Measurements from ENCODE around the gene AFM. TPM values are rescaled to one million over a fixed set of nuclear protein-coding genes. Genes with fewer than 3 reads are reported as not detected.

Gene AFM
- not detected for total RNA-seq

- Mint-ChIP-seq H3K4me3 (no peak within 1 kb of the TSS), H3K27ac (no peak within 1 kb of the TSS)
These were observed at the start of gene AFM for GRCh38 chr4:73481358-73481757. AFM (plus strand) TSS chr4:73481745; CDS start chr4:73481776, 31 bp downstream.

GRCh38 chr4:73431813-73432168, 49.8 kb upstream of the AFM start:
- no peak overlapping the region for H3K27ac Mint-ChIP-seq
- no peak for ATAC-seq (replicated peaks)
- H3K36me3 Mint-ChIP-seq (ENCODE audit: low read depth): no peaks in the 10 kb centered on the region
- H3K4me3 Mint-ChIP-seq: no peak overlapping the region
- H3K27me3 Mint-ChIP-seq: peaks cover 10% of the 10 kb centered on the region
- H3K4me1 Mint-ChIP-seq: no peaks in the 10 kb centered on the region
- H3K9me3 Mint-ChIP-seq: no peaks in the 10 kb centered on the region

More at GRCh38 chr4:73481358-73481757, at the start of gene AFM:
- ATAC-seq (replicated peaks): no peak
- Mint-ChIP-seq H3K4me1 (no peaks in the 10 kb centered on the region), H3K27me3 (peaks cover 8% of the 10 kb centered on the region), H3K9me3 (no peaks in the 10 kb centered on the region), H3K36me3 (ENCODE audit: low read depth) (no peaks in the 10 kb centered on the region)

- no peak for ATAC-seq (replicated peaks)
- peaks cover 12% of the 10 kb centered on the region for H3K27me3 Mint-ChIP-seq
- H3K36me3 Mint-ChIP-seq (ENCODE audit: low read depth): no peaks in the 10 kb centered on the region
- no peaks in the 10 kb centered on the region for H3K9me3 Mint-ChIP-seq
- H3K27ac Mint-ChIP-seq: no peak overlapping the region
- no peak overlapping the region for H3K4me3 Mint-ChIP-seq
- H3K4me1 Mint-ChIP-seq: no peaks in the 10 kb centered on the region
These were observed 49.2 kb upstream of the AFM start for GRCh38 chr4:73432169-73433000.

- Mint-ChIP-seq H3K27ac (no peak overlapping the region), H3K9me3 (no peaks in the 10 kb centered on the region), H3K4me1 (no peaks in the 10 kb centered on the region), H3K4me3 (no peak overlapping the region), H3K36me3 (ENCODE audit: low read depth) (no peaks in the 10 kb centered on the region), H3K27me3 (peaks cover 15% of the 10 kb centered on the region)
- ATAC-seq (replicated peaks): no peak
These were observed 48.4 kb upstream of the AFM start for GRCh38 chr4:73433140-73433539.

- no peak for ATAC-seq (replicated peaks)
- H3K4me1 Mint-ChIP-seq: no peaks in the 10 kb centered on the region
- H3K27me3 Mint-ChIP-seq: peaks cover 16% of the 10 kb centered on the region
- H3K27ac Mint-ChIP-seq: no peak overlapping the region
- H3K4me3 Mint-ChIP-seq: no peak overlapping the region
- no peaks in the 10 kb centered on the region for H3K36me3 Mint-ChIP-seq (ENCODE audit: low read depth)
- no peaks in the 10 kb centered on the region for H3K9me3 Mint-ChIP-seq
These were observed 47.2 kb upstream of the AFM start for GRCh38 chr4:73434311-73434710.

GRCh38 chr4:73435984-73436383, 45.6 kb upstream of the AFM start, which contains the start of gene AFP:
AFP (plus strand) TSS chr4:73436221; CDS start chr4:73436263, 42 bp downstream.
- Mint-ChIP-seq H3K27ac (no peak within 1 kb of the TSS), H3K9me3 (no peaks in the 10 kb centered on the region), H3K36me3 (ENCODE audit: low read depth) (no peaks in the 10 kb centered on the region), H3K27me3 (peaks cover 19% of the 10 kb centered on the region), H3K4me3 (no peak within 1 kb of the TSS), H3K4me1 (no peaks in the 10 kb centered on the region)
- no peak for ATAC-seq (replicated peaks)

GRCh38 chr4:73436674-73437557, 44.6 kb upstream of the AFM start:
- Mint-ChIP-seq H3K4me3 (no peak overlapping the region), H3K27ac (no peak overlapping the region), H3K36me3 (ENCODE audit: low read depth) (no peaks in the 10 kb centered on the region), H3K4me1 (no peaks in the 10 kb centered on the region), H3K27me3 (peaks cover 19% of the 10 kb centered on the region), H3K9me3 (no peaks in the 10 kb centered on the region)
- ATAC-seq (replicated peaks): no peak

GRCh38 chr4:73437558-73437956, 44.0 kb upstream of the AFM start:
- H3K27ac Mint-ChIP-seq: no peak overlapping the region
- H3K4me3 Mint-ChIP-seq: no peak overlapping the region
- H3K4me1 Mint-ChIP-seq: no peaks in the 10 kb centered on the region
- no peaks in the 10 kb centered on the region for H3K9me3 Mint-ChIP-seq
- no peak for ATAC-seq (replicated peaks)
- peaks cover 19% of the 10 kb centered on the region for H3K27me3 Mint-ChIP-seq
- no peaks in the 10 kb centered on the region for H3K36me3 Mint-ChIP-seq (ENCODE audit: low read depth)

- no peaks in the 10 kb centered on the region for H3K36me3 Mint-ChIP-seq (ENCODE audit: low read depth)
- no peak overlapping the region for H3K4me3 Mint-ChIP-seq
- no peaks in the 10 kb centered on the region for H3K9me3 Mint-ChIP-seq
- no peak for ATAC-seq (replicated peaks)
- H3K27me3 Mint-ChIP-seq: peaks cover 18% of the 10 kb centered on the region
- H3K27ac Mint-ChIP-seq: no peak overlapping the region
- no peaks in the 10 kb centered on the region for H3K4me1 Mint-ChIP-seq
These were observed 43.5 kb upstream of the AFM start for GRCh38 chr4:73438048-73438447.

GRCh38 chr4:73438582-73439215, 42.8 kb upstream of the AFM start:
- ATAC-seq (replicated peaks): no peak
- H3K36me3 Mint-ChIP-seq (ENCODE audit: low read depth): no peaks in the 10 kb centered on the region
- no peaks in the 10 kb centered on the region for H3K4me1 Mint-ChIP-seq

GRCh38 chr4:73439445-73439844, 42.1 kb upstream of the AFM start:
- peaks cover 15% of the 10 kb centered on the region for H3K27me3 Mint-ChIP-seq
- no peaks in the 10 kb centered on the region for H3K4me1 Mint-ChIP-seq
- no peaks in the 10 kb centered on the region for H3K9me3 Mint-ChIP-seq
- no peak overlapping the region for H3K27ac Mint-ChIP-seq
- no peak overlapping the region for H3K4me3 Mint-ChIP-seq
- ATAC-seq (replicated peaks): no peak
- H3K36me3 Mint-ChIP-seq (ENCODE audit: low read depth): no peaks in the 10 kb centered on the region

More at GRCh38 chr4:73438582-73439215, 42.8 kb upstream of the AFM start:
- Mint-ChIP-seq H3K9me3 (no peaks in the 10 kb centered on the region), H3K4me3 (no peak overlapping the region), H3K27ac (no peak overlapping the region), H3K27me3 (peaks cover 15% of the 10 kb centered on the region)

GRCh38 chr4:73439991-73440390, 41.6 kb upstream of the AFM start:
- Mint-ChIP-seq H3K27me3 (peaks cover 15% of the 10 kb centered on the region), H3K4me3 (no peak overlapping the region), H3K4me1 (no peaks in the 10 kb centered on the region), H3K36me3 (ENCODE audit: low read depth) (no peaks in the 10 kb centered on the region), H3K27ac (no peak overlapping the region), H3K9me3 (no peaks in the 10 kb centered on the region)
- no peak for ATAC-seq (replicated peaks)

GRCh38 chr4:73440653-73441052, 40.9 kb upstream of the AFM start:
- Mint-ChIP-seq H3K27ac (no peak overlapping the region), H3K9me3 (no peaks in the 10 kb centered on the region), H3K27me3 (peaks cover 15% of the 10 kb centered on the region), H3K4me1 (no peaks in the 10 kb centered on the region), H3K4me3 (no peak overlapping the region), H3K36me3 (ENCODE audit: low read depth) (no peaks in the 10 kb centered on the region)
- ATAC-seq (replicated peaks): no peak

- no peaks in the 10 kb centered on the region for H3K9me3 Mint-ChIP-seq
- H3K27me3 Mint-ChIP-seq: peaks cover 15% of the 10 kb centered on the region
- H3K27ac Mint-ChIP-seq: no peak overlapping the region
- H3K4me3 Mint-ChIP-seq: no peak overlapping the region
- ATAC-seq (replicated peaks): no peak
- H3K4me1 Mint-ChIP-seq: no peaks in the 10 kb centered on the region
- H3K36me3 Mint-ChIP-seq (ENCODE audit: low read depth): no peaks in the 10 kb centered on the region
These were observed 39.3 kb upstream of the AFM start for GRCh38 chr4:73442275-73442674.

All from activated T-helper 17 cell treated with anti-CD3 and anti-CD28 coated beads, Interleukin-2, amount 50 U/mL, for 72 hours (primary cell).